Heart left ventricle (tissue), 16 donors: ENCODE data around the gene MORC2. TPM values are rescaled to one million over a fixed set of nuclear protein-coding genes. Genes with fewer than 3 reads are reported as not detected.

Experiments
- ATAC-seq, 4 donors: fragments of 200-7000 bp; cut with Tn5 transposase; one replicate each; pipeline ENCODE4 v1.9.1; 2020 to 2022; ENCODE audit warnings: moderate library complexity in 4 of 4, mild to moderate bottlenecking in 3 of 4, moderate number of reproducible peaks in 1 of 4
- DNase-seq, 5 donors: peaks; one replicate each; pipeline ENCODE4 v3.0.0-alpha.2; 2020
- H3K27ac ChIP-seq, 12 donors: fragments of 200-600 bp; sonication (generic) in 4 of 12; one replicate each; pipeline versions ENCODE4 v1.5.0 to v1.8.0; 2016 to 2022; ENCODE audit warnings: mild to moderate bottlenecking in 2 of 12
- H3K27me3 ChIP-seq, 9 donors: fragments of 200-600 bp; sonication (generic) in 2 of 9; one replicate each; pipeline versions ENCODE4 v1.5.1 to v1.8.0; 2016 to 2022; ENCODE audit warnings: mild to moderate bottlenecking in 3 of 9
- H3K36me3 ChIP-seq, 9 donors: fragments of 200-600 bp; sonication (generic) in 2 of 9; one replicate each; pipeline versions ENCODE4 v1.5.0 to v1.8.0; 2018 to 2022; ENCODE audit warnings: mild to moderate bottlenecking in 2 of 9
- H3K4me1 ChIP-seq, 12 donors: fragments of 200-600 bp; sonication (generic) in 4 of 12; one replicate each; pipeline versions ENCODE4 v1.5.0 to v1.8.0; 2016 to 2022; ENCODE audit warnings: mild to moderate bottlenecking in 3 of 12
- H3K4me3 ChIP-seq, 12 donors: fragments of 200-600 bp; sonication (generic) in 4 of 12; one replicate each; pipeline versions ENCODE4 v1.5.0 to v1.8.0; 2017 to 2022; ENCODE audit warnings: mild to moderate bottlenecking in 9 of 12, moderate library complexity in 4 of 12
- H3K9me3 ChIP-seq, 12 donors: fragments of 200-600 bp; sonication (generic) in 4 of 12; one replicate each; pipeline versions ENCODE4 v1.5.0 to v1.8.0; 2016 to 2022; ENCODE audit warnings: mild to moderate bottlenecking in 1 of 12
- CTCF ChIP-seq, 12 donors: fragments of 200-600 bp; sonication (generic) in 4 of 12; IDR thresholded peaks; one replicate each; pipeline versions ENCODE4 v1.5.0 to v1.8.0; 2018 to 2022; ENCODE audit warnings: antibody characterized with exemption in 12 of 12, mild to moderate bottlenecking in 5 of 12
- POLR2A ChIP-seq, 2 donors: fragments of 450-650 bp; IDR thresholded peaks; one replicate each; pipeline ENCODE4 v1.6.1; 2017; ENCODE audit warnings: antibody characterized with exemption in 2 of 2, mild to moderate bottlenecking in 2 of 2, moderate library complexity in 2 of 2
- WGBS, 4 donors: extraction: QIAGEN DNeasy Blood & Tissue Kit in 2 of 4; methylation state at CpG; one replicate each; pipeline versions ENCODE4 v1.1.5 to v1.1.7; 2013 to 2018; 5-methylcytosine and 5-hydroxymethylcytosine counted together
- intact Hi-C, 10 donors: fragments of 100-400 bp; cut with DNase I; formaldehyde crosslinking; loops; one replicate each; pipeline versions ENCODE4 v1.11.1 to v1.14.2; 2022
- long read RNA-seq, 3 donors: library from polyadenylated mRNA; unstranded; transcript quantifications; one replicate each; pipeline ENCODE4 v2.0.0, GENCODE V29; 2020 to 2021
- polyA plus RNA-seq, 2 donors: library from polyadenylated mRNA; stranded (reverse); fragments of 200-250 nt; gene quantifications; one replicate each; pipeline ENCODE4 v1.2.3, GENCODE V29; 2013
- total RNA-seq, 9 donors: library from RNA; depleted of rRNA in 2 of 9; stranded (reverse); fragments of >200 nt in 2 of 9; fragmentation: NEBNext Ultra II Directional in 3 of 9; extraction: Animal tissue kit (Norgen Biotek cat#: 25700) in 3 of 9; gene quantifications; one replicate each; pipeline versions ENCODE4 v1.1.0 to v1.2.4, GENCODE V29; 2016 to 2023
- donor health status: ischemic (EF 13 %, LVEDD 7.1; RV severe dilation, severe dysfunction).
- donor health status: healthy with polysubstance abuse.
- donor health status: DM: no; HTN: yes; CAD: no.
- donor health status: DM: no; HTN: no; CAD: no.
- donor health status: ischemic (EF 25% LVEDD 6.9; RV normal size, moderate dysfunction).
- donor health status: ischemic (EF 25% LVEDD 5.7; RV mildly dilated, moderate dysfunction).
- donor health status: healthy.
- donor health status: DM: yes; HTN: yes; CAD: no.
- donor health status: ischemic (EF 35%, LVEDD 5.7; RV mildly dilated, moderate dysfunction).
- donor health status: nonischemic (EF 11% LVEDD 7.7; RV severe dilation, severe dysfunction).
- donor health status: DM: yes; HTN: yes; CAD: no.
- donor health status: PGD.
- donor health status: ischemic (EF 29% LVEDD 5.4; RV normal size, mild dysfunction).
- donor health status: nonischemic (EF 23%, LVEDD 6.1; RV moderate dilation, normal function).

The MORC2 gene
- total RNA-seq = 10 to 100 TPM; 12.0 to 24.4 (median 18.4) TPM
- 10 to 100 TPM; 17.0 to 17.8 TPM for polyA plus RNA-seq
- long read RNA-seq, donor 1, full-length matches to known transcripts = 6 of 12 reads
- long read RNA-seq, donor 1, partial matches to known transcripts = 3 of 12 reads
- long read RNA-seq, donor 1, other reads (novel, unspliced or antisense) = 3 of 12 reads
- long read RNA-seq, donor 2, full-length matches to known transcripts = 1 of 9 reads
- long read RNA-seq, donor 2, partial matches to known transcripts = 5 of 9 reads
- long read RNA-seq, donor 2, other reads (novel, unspliced or antisense) = 3 of 9 reads
- long read RNA-seq, donor 3, full-length matches to known transcripts = 8 of 18 reads
- long read RNA-seq, donor 3, partial matches to known transcripts = 4 of 18 reads
- long read RNA-seq, donor 3, other reads (novel, unspliced or antisense) = 6 of 18 reads

DNA sequence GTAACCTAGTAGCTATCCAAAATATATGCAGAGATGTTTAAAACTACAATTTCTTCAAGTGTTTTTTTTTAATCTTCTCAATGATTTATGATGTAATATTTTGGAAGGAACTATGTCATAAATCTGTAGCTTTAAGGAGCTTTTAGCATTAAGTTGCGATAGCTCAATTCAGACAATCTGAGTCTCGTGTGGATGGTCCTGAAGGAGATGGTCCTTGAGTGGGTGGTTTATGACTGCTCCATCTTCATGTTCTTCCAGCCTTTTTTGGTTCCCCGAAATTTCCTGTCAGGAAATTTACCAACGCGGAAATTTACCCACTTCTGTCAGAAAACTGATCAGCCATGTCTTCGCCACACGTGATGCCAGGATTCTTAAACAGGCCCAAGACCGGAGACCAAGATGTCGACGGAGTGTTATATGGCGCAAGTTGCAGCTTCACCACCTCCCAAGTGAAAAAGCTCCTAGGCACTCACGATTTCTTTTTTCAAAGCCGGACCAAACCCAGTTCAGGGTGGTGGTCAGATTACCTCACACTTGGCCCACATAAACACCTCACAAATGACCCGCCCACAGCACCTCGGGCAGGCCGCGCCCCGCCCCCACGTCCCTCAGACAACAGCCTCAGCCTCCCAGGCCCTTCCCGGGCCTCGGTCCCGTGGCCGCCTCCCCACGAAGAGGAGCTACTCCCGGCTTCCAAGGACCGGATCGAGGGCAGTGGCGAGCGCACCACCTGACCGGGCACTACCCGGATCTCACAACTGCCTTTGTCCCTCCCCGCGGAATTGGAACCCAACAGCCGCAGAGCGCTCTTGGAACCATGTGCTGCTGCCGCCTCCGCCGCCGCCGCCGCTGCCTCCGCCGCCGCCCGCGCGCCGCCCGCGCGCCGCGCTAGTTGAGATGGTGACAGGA is at the start of gene MORC2:
TSS of gene MORC2 (minus strand) at position 760 of the 909 bp plus-strand sequence. CDS start 885 bp downstream, outside the sequence.
- intact Hi-C loops = loop anchor here in 9 of 10 donors (2.0 to 5.0 kb wide), 5 partner anchors 19 to 115 kb away; partner anchors contain the start of gene SMTN (in 6 of the 9)
- TF ChIP-seq CTCF (IDR thresholded peaks at IDR 0.05) (no peak), POLR2A (IDR thresholded peaks at IDR 0.05) (no peak)
- DNase-seq = peak in 3 of 5 donors; percentile 66 to 78 (median 73)
- 16 to 38% (median 19%) methylated on average over 24 to 53 of the region's 53 CpGs for WGBS, 4 donors
- peak; percentile 9 to 56 (median 43) for ATAC-seq
- H3K36me3 ChIP-seq = peaks cover 0 to 23% (median 20%) of the 10 kb centered on the region in 9 donors
- peak within 1 kb of the TSS; percentile 89 to 99 (median 96) for H3K27ac ChIP-seq
- peak within 1 kb of the TSS; percentile 53 to 94 (median 84) for H3K4me3 ChIP-seq
- peaks cover 0 to 63% (median 34%) of the 10 kb centered on the region in 12 donors for H3K4me1 ChIP-seq
- peaks cover 0 to 47% (median 24%) of the 10 kb centered on the region in 12 donors for H3K9me3 ChIP-seq
- no peaks in the 10 kb centered on the region for H3K27me3 ChIP-seq

DNA sequence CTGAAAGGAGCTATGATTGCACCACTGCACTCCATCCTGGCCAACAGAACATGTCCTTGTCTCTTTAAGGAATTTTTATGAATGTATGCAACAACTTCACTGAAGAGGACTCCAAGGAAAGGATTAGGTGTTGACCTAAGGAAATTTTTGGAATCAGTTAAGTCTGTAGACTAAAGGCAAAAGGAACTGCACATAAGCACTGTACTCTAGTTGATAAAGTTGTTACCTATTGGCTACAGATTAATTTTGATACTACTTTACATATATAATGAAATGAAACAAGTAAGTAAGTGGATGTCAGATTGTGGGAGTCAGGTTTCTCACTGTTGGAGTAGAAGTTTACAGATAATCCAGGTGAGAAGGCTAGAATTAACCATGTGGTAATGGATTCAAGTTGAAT is 37.0 kb upstream of the MORC2 start:
- ATAC-seq = no peak
- intact Hi-C loops = no loop called here
- no peaks in the 10 kb centered on the region for H3K36me3 ChIP-seq
- no peak for DNase-seq
- H3K4me1 ChIP-seq = no peaks in the 10 kb centered on the region
- no peak overlapping the region for H3K27ac ChIP-seq
- TF ChIP-seq POLR2A (IDR thresholded peaks at IDR 0.05) (no peak), CTCF (IDR thresholded peaks at IDR 0.05) (no peak)
- peaks cover 0 to 24% (median 13%) of the 10 kb centered on the region in 12 donors for H3K9me3 ChIP-seq
- no peak overlapping the region for H3K4me3 ChIP-seq
- H3K27me3 ChIP-seq = no peaks in the 10 kb centered on the region

GRCh38 chr22:31001124-31001770 is 32.7 kb upstream of the MORC2 start:
- Histone ChIP-seq H3K4me3 (no peak overlapping the region), H3K9me3 (peaks cover 0 to 22% (median 13%) of the 10 kb centered on the region in 12 donors), H3K36me3 (no peaks in the 10 kb centered on the region), H3K27me3 (no peaks in the 10 kb centered on the region), H3K4me1 (peaks cover 0 to 10% (median 0%) of the 10 kb centered on the region in 12 donors), H3K27ac (no peak overlapping the region)
- 83 to 87% (median 86%) methylated on average over 6 of the region's 6 CpGs for WGBS, 4 donors
- no peak for ATAC-seq
- TF ChIP-seq POLR2A (IDR thresholded peaks at IDR 0.05) (no peak), CTCF (IDR thresholded peaks at IDR 0.05) (no peak)
- intact Hi-C loops = no loop called here
- no peak for DNase-seq
